Hindlimb muscle (tissue), 1 donor: ENCODE data around the gene HMX1. TPM values are rescaled to one million over a fixed set of nuclear protein-coding genes. Genes with fewer than 3 reads are reported as not detected.

Experiments
- DNase-seq: peaks from one replicate; pipeline ENCODE4 v3.0.0-alpha.2; 2013
- polyA plus RNA-seq: library from polyadenylated mRNA; unstranded; fragments of 120-200 nt; gene quantifications from one replicate; pipeline ENCODE4 v1.2.1, GENCODE V29; 2013; ENCODE audit not compliant: insufficient read length

Gene HMX1
- polyA plus RNA-seq, 1 donor, result not detected

DNA sequence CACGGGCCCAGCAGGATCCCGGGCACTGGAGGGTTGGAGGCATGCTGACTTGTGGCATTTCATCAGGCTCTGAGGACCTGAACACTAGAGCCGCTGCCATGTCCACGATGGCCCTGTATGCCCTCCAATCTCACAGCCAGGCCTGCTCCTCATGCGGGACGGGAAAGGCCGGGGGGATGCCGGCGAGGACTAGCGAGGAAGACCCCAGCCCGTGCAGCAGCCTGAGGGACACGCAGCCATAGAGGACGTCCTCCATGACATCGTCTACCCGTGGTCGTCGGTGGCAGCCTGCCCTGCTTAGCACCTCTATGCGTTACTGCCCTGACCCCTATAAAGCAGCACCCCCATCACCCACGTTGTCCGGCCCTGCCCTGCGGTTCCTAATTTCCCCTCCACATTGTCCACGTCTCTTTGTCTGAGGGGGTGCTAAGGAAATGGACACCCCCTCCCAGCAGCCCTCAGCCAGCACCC, 32.6 kb downstream of the HMX1 start:
- no peak for DNase-seq

DNA sequence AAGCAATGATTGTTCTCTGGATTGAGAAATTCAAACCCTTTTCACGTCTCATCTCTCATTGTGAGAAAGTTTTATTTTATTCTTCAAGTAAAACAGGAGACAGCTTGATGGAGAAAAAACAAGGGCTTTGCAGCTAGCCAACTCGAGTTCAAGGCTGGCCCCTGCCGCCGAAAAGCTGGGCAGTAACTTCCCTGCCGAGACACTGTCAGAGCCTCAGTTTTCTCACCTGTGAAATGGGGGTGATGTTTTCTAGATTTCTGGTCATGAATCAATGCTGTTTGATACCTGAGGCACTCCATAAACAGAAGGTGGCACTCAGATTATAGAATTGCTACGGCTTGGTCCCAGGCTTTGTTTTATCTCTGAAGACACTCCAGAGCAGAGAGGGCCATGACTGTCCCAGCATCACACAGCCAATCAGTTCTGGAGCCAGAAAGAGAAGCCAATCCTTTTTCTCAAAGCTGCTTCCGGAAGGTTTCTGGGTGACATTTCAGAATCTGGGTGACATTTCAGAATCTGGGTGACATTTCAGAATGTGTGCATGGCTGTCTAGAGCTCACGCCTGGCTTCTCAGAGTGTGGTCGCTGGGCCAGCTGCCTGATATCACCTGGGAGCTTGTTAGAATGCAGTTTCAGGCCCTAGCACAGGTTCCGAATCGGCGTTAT, 33.2 kb downstream of the HMX1 start:
- no peak for DNase-seq

DNA sequence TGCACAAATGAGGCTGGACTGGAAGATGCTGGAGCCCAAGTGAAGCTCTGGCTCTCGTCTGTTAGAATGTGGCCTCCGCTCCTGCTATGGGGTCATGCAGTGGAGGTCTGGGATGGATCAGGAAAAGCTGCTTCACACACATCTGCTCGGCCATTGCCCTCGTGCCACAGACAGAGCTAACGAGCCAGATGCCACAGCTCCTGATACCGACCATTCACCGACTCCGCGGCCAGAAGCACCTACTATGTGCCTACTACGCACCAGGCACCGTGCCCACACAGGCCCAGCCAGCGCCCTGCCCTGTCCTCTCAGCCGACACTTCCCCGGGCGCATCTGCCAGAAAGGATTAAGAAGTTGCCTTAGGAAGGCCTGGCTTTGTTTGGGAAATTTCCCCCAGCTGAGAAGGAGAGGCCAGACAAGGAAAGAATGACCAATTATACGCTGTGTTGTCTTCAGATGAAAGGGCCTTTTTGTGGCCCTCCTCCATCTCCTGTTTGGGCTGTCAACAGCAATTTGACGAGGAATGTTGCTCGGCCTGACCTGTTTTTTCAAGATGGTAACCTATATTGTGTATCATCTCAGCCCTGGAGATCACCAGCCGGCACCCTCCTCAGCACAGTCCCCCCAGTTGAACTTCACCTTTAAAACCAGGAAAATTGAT, 34.3 kb downstream of the HMX1 start:
- DNase-seq, result no peak

DNA sequence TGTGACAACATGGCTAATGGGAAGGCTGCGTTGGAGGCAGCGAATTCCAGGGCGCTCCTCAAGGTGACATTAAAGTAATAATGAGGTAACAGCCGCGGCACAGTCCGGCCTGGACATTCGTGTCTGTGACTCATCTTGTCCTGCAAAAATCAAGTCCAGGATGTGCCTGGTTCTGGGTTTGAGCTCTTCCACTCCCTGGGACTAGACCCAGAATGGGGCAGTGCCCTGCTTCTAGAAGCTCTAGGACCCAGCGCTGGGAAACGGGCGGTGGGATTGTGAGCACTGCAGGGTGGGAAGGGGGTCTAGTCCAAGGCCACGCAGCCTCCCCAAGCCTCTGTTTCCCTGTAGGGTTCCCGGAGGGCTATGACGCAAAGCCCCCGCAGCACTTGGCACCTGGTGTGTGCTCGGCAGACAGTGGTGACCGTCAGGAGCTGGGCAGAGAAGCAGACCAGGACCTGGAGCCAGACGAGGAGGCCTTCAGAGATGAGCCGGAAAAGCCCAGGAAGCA, 34.9 kb downstream of the HMX1 start:
- no peak for DNase-seq

DNA sequence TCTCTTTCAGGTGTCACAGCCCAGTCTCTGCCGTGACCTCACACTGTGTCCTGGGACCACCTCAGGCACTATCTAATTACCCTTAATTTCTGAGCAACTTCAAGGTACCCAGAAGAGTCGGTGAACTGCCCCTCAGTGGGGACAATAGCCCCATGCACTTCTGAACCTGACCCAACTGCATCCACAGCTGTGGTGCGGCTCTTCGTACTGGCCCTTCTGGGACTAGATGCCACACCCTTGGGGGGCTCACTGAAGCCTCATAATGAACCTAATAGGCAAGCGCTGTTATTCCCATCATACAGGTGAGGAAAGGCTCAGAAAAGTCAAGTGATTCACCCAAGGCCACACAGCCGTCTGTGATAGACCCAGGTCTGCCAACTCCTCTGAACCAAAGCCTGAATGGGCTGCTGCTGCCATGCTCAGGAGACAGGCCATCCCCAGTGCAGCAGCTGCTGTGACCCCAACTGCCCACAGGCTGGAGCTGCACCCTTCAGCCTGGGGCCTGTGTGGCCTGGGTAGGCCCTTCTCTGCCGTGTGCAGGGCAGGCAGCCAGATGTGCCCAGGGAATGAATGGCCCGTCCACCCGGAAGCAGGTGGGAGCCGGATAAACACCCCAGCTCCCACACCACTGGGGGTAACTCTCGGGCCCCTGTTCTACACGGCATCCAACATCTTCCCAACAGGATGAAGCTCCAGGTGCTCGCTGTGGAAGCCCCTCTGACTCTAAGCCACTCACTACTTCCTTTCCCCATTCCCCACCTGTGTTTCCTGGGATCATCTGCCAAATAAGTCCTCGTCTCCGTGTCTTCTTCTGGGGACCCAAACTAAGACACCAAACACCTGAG, 35.9 kb downstream of the HMX1 start:
- DNase-seq, result no peak

DNA sequence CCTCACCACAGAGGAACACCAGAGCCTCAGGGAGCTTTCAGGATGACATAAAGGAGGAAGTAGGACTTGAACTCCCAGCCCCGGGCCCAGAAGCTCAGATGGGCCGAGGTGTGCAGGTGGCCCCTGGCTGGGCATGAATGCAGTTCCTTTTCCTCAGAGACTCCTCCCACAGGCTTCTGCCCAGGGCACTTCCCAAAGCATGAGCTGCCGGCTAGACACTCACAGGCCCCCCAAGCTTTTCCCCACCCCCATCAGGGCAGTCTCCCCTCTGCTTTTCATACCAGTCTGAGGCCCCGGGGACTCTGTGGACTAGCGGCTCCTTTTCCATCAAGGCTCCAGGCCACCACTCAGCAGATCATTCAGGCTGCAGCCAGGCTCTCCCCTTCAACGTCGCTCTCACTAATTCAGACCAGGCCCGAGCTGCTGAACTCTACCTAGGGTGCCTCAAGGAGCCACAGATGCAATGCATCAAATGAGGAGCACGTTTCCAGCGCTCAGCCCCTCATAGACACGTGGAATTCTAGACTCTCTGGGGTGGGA, 36.9 kb downstream of the HMX1 start:
- no peak for DNase-seq

DNA sequence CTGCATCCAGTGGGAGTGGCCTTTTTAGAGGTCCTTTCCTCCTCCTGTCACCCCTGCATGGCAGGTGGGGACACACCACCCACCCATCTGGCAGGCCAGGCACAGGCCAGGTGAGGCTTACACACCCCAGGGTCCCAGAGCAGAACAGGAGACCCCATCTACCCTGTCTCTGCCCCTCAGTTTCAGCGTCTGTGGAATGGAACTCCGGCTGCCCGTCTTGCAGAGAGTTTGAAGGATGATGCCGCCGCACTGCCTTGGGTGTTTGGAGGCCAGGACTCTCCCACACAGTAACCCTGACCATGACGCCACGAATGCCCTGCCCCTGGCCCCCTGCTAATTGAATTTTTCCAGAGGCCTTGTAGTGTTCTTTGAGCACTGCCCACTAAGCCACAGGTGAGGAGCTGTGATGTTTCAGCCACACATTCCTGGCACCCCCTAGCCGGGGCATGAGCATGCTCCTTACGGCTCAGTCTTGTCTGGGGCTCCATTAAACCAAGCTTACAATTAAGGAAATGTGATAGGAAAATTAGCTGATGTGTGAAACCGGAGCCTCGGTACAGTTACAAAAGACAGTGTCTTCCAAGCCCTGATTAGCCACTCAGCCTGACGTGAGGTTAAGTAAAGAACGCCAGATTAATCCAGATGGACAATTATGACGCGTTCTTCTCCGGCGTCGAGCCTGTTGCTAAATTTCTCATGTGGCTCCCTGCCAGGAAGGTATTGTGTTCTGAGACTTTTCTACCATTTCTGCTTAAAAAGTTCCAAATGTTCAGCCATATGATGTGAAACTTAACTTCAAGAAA, 39.3 kb downstream of the HMX1 start:
- DNase-seq, result peak; percentile 38

DNA sequence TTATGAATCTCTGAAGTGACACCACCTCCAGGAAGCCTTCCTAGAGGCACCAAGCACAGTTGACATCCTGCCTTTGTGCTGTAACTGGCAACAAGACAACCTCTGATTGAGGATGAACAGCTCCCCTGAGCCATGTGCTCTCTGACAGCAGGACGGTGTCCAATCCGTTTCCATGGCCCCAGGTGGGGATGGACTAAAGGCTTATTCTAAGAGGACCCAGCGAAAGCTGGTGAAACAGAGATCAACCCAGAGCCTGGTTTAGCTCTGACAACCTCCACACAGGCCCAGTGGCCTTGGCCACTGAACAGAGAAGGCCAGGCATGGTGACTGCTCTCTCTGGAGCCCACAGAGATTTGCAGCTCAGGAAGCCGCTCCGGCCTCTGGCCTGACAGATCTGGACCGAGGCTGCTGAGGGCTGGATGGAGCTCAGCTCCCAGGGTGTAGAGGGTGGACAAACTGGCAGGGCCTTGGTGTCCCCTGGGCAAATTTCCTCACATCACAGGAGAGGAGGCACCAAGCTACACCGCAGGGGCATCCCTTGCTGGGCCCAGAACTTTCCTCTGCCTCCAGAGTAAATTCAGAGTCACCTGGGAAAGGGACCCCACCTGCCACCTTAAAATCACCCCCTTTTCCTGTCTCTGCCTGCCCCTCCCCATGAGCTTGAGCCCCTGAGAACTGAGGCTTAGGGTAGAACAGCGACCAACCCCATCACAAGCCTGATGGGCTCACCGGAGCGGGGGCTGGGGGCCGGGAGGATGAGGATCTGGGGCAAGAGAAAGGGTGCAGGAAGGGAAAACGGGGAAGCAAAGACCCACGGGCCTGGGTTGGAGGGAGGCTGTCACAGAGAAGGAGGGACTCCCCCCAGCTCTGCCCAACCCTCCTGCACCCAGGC, 40.2 kb downstream of the HMX1 start:
- no peak for DNase-seq

DNA sequence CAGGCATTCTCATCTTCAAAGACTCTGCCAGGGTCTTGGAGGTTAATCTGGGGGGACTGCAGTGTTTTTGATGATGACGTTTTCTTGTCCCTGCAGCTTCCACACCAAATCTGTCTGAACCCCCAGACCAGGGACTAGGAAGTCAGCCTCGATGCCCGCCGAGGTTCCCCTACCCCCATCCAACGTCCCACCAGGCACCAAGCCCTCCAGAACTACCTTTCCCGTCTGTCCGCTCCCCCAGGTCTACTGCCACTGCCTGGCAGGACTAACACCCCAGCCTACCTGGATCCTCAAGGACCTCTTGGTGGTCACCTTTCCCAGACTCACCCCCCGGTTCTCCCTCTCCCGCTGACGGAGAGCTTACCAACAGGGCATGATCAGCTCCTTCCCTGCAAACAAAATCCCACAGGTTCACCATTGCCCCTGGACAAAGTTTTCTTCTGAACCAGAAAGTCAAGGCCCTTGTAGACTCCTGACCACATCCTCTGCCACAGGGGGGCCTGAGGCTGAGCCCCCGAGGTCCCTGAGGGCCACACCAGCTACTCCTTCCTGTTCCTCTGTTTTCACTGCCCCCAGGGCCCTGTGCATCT, 40.9 kb downstream of the HMX1 start:
- no peak for DNase-seq

DNA sequence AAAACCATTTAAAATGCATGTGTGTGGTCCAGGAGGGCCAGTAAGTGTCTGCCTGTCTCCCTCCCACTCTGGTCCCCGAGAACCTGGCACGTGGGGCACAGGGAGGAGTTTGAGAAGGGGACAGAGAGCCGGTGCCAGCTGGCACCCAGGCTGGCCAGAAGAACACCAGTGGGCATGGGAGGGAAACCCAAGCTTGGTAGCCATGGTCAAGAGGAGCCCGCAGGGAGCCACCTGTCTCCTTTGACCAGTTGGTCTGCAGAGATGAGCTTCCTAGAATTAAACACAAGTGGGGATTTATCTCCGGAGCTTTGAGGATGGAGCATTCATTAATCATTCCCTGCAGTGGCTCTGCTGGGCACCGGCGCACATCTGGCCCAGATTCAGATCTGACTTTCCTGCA, 41.6 kb downstream of the HMX1 start:
- DNase-seq, result no peak

DNA sequence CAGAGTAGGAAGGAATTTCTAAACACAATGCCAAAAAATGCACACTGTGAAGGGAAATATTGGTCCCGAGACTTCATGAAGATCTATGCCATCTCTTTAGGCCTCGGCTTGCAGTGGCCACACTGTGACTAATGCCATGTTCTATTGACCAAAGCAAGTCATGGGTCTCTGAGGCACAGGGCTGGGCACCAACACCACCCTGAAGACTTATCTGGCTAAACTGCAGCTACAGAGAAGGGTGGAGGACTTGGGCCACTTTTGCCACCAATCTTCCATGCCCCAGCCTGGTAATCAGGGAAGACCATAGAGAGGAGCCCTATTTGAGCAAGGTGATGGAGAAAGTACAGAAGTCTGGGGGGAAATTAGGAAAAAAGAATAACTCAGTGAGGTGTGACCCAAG, 42.1 kb downstream of the HMX1 start:
- DNase-seq, result no peak

DNA sequence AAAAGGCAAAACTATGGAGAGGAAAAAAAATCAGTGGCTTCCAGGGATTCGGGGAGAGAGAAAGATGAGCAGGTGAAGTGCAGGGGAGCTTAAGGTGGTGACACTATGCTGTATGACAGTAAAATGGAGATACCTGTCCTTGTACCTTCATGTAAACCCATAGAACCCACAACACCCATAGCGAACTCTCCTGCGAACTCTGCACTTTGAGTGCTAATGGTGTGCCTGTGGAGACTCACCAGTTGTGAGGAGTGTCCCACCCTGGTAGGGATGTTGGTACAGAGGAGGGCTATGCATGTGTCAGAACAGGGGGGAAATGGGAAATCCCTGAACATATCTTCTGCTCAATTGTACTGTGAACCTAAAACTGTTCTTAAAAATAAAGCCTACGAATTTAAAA, 42.8 kb downstream of the HMX1 start:
- DNase-seq, result no peak

DNA sequence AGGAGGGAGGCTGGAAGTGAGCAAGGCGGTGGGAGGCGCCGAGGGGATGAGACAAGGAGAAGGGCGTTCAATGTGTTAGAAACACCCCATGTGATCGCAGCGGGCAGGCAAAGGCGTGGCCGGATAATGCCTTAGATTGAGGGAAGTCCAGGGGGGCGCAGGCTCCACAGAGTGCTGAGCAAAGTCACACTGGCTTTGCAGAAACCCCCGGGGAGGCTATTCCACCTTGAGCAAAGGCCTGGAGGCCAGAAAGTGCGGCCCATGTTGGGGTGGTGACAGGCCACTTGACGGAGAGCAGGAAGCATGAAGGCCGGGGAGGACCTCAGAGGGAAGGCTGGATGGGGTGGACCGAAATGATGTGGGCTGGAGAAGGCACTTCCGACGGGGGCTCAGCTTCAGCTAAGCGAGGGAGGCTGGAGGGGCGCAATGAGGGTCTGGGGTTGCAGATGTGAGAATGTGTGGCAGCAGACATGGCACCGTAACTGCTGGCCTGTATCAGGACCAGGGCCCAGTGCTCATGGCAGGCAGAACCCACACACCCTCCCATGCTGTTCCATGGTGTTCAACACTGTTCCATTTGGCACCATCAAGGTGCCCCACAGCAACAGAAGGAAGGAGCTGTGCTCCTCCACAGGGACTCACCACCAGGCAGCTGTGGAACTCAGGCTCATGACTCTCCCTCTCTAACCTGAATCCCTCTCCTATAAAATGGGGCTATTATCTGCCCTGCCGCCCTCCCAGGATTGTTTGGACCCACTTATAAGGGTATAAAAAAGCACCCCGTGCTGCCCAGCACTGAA, 50.3 kb downstream of the HMX1 start:
- DNase-seq, result no peak

DNA sequence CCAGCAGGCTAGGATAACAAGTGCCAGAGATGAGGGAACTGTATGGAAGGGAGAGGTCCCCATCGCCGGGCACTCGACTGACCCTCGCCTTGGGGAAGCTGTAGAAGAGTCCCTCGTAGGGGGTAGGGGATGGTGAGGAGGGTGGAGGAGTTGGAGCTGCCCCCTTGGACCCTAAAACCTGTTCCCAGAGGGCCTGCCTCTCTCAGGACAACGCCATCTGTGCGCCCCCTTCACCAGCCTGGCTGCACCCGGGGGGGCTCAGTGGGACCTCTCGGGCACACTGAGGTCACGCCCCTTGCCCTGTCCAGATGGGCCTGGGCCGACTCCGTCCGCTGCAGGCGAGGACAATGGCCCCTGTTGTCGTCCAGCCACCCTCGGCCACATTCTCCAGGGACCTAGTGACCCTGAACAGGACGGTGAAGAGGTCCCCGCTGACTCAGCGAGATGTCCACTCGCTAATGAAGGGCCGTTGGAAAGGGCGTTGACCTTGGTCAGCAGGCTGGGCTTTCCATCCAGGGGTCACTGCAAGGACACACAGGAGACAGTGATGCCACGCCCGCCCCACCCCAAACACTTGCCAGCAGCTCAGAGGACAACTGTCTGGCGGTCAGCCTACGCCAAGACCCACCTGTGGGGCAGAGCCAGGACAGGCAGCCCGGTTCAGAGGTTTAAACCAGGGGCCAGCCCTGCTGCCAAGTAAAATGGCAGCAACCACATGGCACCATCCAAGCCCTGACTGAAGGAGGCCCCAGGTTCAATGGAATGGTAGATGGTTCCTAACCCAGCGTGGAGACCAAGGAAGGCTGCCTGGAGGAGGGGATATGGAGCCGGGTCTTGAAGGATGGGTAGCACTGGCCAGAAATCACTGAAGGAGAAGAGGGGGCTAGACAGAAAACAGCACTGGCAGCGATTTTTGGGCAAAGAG, 51.2 kb downstream of the HMX1 start:
- no peak for DNase-seq

DNA sequence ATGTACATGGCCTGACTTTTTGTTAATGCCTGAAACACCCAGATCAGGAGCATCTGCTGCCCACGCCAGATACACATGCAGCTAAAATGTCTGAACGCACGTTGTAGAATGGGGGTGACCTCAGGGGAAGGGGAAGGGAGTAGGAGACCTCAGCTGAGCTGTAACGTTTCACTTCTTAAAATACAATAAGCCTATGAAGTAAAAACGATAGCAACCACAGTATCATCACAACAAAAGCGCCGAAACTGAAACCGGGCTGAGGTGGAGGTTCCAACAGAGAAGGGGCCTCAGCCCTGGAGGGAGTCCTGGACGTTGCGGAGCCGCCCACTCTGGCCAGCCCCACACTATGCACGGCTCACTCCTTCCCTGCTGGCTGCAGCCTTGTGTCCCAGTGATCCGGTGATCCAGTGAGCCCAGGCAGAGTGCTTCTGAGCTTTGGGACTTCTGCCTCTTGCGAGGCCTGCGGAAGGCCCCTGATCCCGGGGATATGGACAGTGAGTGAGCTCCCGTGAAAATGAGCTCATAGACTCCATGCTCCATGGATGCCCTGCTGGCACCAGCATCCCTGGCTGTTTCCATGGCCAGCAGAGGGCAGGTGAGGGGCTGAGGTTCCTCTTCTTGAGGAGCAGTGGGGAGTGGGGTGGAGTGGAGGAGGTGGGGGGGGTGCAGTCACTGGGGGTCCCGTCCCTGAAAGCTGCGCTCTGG, 52.0 kb downstream of the HMX1 start:
- no peak for DNase-seq

DNA sequence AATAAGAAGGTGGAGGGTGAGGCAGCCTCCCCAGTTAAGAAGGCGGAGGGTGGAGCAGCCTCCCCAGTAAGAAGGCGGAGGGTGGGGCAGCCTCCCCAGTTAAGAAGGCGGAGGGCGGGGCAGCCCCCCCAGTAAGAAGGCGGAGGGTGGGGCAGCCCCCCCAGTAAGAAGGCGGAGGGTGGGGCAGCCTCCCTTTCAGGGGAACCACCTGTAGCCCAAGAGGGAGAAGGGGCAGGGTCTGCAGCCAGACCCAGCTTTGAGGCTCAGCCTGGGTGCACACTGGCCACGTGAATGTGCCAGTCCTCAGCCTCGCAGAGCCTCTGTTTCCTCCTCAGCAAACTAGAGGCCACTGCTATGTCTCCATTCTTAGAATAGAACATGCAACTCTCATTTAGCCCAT, 52.6 kb downstream of the HMX1 start:
- DNase-seq, result no peak

DNA sequence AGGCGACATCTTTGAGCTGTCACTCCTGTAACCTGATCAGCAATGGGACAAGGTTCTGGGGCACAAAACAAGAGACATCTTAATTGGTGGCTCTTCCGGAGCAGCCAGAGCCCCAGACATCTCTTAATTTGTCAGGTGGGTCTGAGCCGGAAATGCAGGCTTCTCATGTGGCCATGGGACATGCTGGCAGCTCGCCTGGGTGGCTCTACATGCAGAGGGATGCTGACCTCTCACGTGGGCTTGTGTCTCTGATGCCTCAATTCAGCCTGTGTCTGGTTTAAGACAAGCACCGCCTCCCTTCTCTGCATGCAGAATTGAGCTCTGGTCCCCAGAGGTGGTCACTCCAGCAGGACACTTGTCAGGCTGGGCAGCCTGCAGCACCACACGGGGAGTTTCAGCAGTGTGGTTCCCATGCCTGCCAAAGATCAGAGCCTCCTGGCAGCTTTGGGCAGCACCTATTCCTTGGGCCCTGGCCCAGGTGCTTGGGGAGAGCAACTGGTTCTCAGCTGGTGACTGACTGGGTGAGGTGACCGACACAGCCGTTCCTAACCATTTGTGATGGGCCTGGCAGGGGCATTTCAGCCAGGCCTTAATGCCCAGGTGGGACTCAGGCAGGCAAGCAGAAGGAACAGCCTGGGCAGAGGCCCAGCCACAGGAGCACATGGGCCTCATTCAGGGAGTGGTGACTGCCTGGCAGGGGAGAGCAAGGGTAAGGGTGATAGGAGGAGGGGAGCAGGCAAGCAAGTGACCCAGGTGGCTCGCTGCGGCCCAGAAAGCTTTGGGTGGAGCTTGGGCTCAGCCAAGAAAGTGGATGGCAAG, 53.4 kb downstream of the HMX1 start:
- no peak for DNase-seq
